ENCODE results near the gene KIT.

GRCh38 chr4:54651050-54651449 lies 6.7 kb upstream of the KIT start:
- TF ChIP-seq EZH2 (IDR thresholded peaks at IDR 0.05; ENCODE audit: insufficient read depth, poor library complexity, severe bottlenecking) = no peak
- no peak for TF ChIP-seq EZH2phosphoT487 (IDR thresholded peaks at IDR 0.05; ENCODE audit: insufficient read depth, low read depth)
